ENCODE results near the gene TAF1.

- TF ChIP-seq CTCF (conservative IDR thresholded peaks at IDR 0.05; ENCODE audit: low read length) (no peak), EZH2phosphoT487 (IDR thresholded peaks at IDR 0.05; ENCODE audit: borderline replicate concordance) (no peak)
These were observed 148.3 kb downstream of the TAF1 start for GRCh38 chrX:71514367-71515037.

All from Loucy (cell line).